Keratinocyte (primary cell): Measurements from ENCODE around the gene CDC42EP1. TPM values are rescaled to one million over a fixed set of nuclear protein-coding genes. Genes with fewer than 3 reads are reported as not detected.

Experiments used
- DNase-seq: peaks from one replicate; pipeline ENCODE4 v3.0.0-alpha.2; 2011; ENCODE audit warnings: low read depth, missing footprints, low spot score
- FAIRE-seq: peaks from 2 replicates; lab custom pipeline; 2011; peaks lifted over from hg19 to GRCh38; lab: Jason Lieb, UNC
- H2AFZ ChIP-seq: 2 replicates; pipeline ENCODE4 v1.6.0; 2012; ENCODE audit warnings: low read length, control low read depth, inconsistent platforms; ENCODE audit not compliant: control insufficient read depth
- H3K27ac ChIP-seq: 2 replicates; pipeline ENCODE4 v1.5.1; 2011; ENCODE audit warnings: low read length; ENCODE audit not compliant: control insufficient read depth, insufficient read depth
- H3K27me3 ChIP-seq: 3 replicates; pipeline ENCODE4 v1.6.0; 2011; ENCODE audit warnings: low read length; ENCODE audit not compliant: control insufficient read depth, insufficient read depth; ENCODE audit errors: extremely low read depth
- H3K36me3 ChIP-seq, 2 experiments: 2 replicates in 1 of 2; 3 replicates in 1 of 2; pipeline ENCODE4 v1.5.1; 2011; ENCODE audit warnings: low read length in 2 of 2, mild to moderate bottlenecking in 1 of 2; ENCODE audit not compliant: control insufficient read depth in 2 of 2, insufficient read depth in 2 of 2; ENCODE audit errors: extremely low read depth in 1 of 2
- H3K4me1 ChIP-seq: 3 replicates; pipeline ENCODE4 v1.5.1; 2011; ENCODE audit warnings: low read length; ENCODE audit not compliant: control insufficient read depth, insufficient read depth; ENCODE audit errors: extremely low read depth
- H3K4me2 ChIP-seq: 3 replicates; pipeline ENCODE4 v1.6.0; 2011; ENCODE audit warnings: low read depth, low read length; ENCODE audit not compliant: control insufficient read depth, insufficient read depth; ENCODE audit errors: extremely low read depth
- H3K4me3 ChIP-seq, 3 experiments: fragments of 200-600 bp in 1 of 3; sonication (generic) in 1 of 3; 2 replicates in 2 of 3; 3 replicates in 1 of 3; pipeline ENCODE4 v1.5.1; 2011 to 2016; ENCODE audit warnings: low read length in 3 of 3, mild to moderate bottlenecking in 3 of 3, control low read depth in 2 of 3, inconsistent platforms in 1 of 3, low read depth in 1 of 3, mixed read lengths in 1 of 3, mixed run types in 1 of 3, moderate library complexity in 1 of 3; ENCODE audit not compliant: control insufficient read depth in 2 of 3, insufficient read depth in 2 of 3; ENCODE audit errors: extremely low read depth in 1 of 3
- H3K79me2 ChIP-seq: 2 replicates; pipeline ENCODE4 v1.6.0; 2012; ENCODE audit warnings: low read length; ENCODE audit not compliant: control insufficient read depth, insufficient read depth
- H3K9ac ChIP-seq: 3 replicates; pipeline ENCODE4 v1.6.0; 2011; ENCODE audit warnings: low read length; ENCODE audit not compliant: control insufficient read depth, insufficient read depth; ENCODE audit errors: extremely low read depth
- H3K9me1 ChIP-seq: 3 replicates; pipeline ENCODE4 v1.6.0; 2011; ENCODE audit warnings: low read length; ENCODE audit not compliant: control insufficient read depth, insufficient read depth; ENCODE audit errors: extremely low read depth
- H3K9me3 ChIP-seq: 2 replicates; pipeline ENCODE4 v1.5.1; 2012; ENCODE audit warnings: low read depth, low read length; ENCODE audit not compliant: control insufficient read depth
- H4K20me1 ChIP-seq: 3 replicates; pipeline ENCODE4 v1.6.0; 2011; ENCODE audit warnings: low read length; ENCODE audit not compliant: control insufficient read depth, insufficient read depth; ENCODE audit errors: extremely low read depth
- CTCF ChIP-seq, 3 experiments: IDR thresholded peaks in 1 of 3; conservative IDR thresholded peaks in 1 of 3; optimal IDR thresholded peaks in 1 of 3; 2 replicates in 2 of 3; 3 replicates in 1 of 3; pipeline versions ENCODE3 to v1.5.1; 2011; ENCODE audit warnings: low read length in 3 of 3, mild to moderate bottlenecking in 3 of 3, moderate library complexity in 2 of 3, control low read depth in 1 of 3, inconsistent platforms in 1 of 3; ENCODE audit not compliant: insufficient read depth in 2 of 3; ENCODE audit errors: extremely low read depth in 1 of 3
- EZH2 ChIP-seq: IDR thresholded peaks from one replicate; pipeline ENCODE4 v1.6.1; 2012; ENCODE audit warnings: inconsistent platforms, mild to moderate bottlenecking, low read length, moderate library complexity
- dilution Hi-C: fragments of 300-500 bp; cut with MboI; formaldehyde crosslinking; loops from one replicate; pipeline ENCODE4 v1.7.0; 2020; ENCODE audit warnings: low sequenced_read_pairs; ENCODE audit not compliant: extremely low pct_ligation_motif_present
- polyA plus RNA-seq, 5 experiments: library from polyadenylated mRNA; depleted of rRNA in 3 of 5; stranded (reverse) in 3 of 5; stranded (forward) in 1 of 5; unstranded in 1 of 5; fragments of >200 nt; gene quantifications; 1 replicate in 1 of 5; 2 replicates in 3 of 5; 3 replicates in 1 of 5; pipeline versions ENCODE4 v1.2.1 to v1.2.3, GENCODE V29; 2011 to 2012; ENCODE audit warnings: missing spikeins in 2 of 5, low read depth in 1 of 5, low replicate concordance in 1 of 5

CDC42EP1 gene
- polyA plus RNA-seq, 1 donor (not counting 4 experiments of a cell fraction or from before 2014, with no cell fraction given), result 10.5 TPM

GRCh38 chr22:37570661-37570976 lies 10.3 kb downstream of the CDC42EP1 start:
- Histone ChIP-seq H3K4me2 (no peak overlapping the region), H2AFZ (no peak overlapping the region), H4K20me1 (peaks cover 40% of the 10 kb centered on the region), H3K36me3 (peaks cover 21 to 24% of the 10 kb centered on the region in 2 experiments), H3K9me1 (no peaks in the 10 kb centered on the region), H3K9me3 (no peaks in the 10 kb centered on the region), H3K27ac (no peak overlapping the region), H3K4me1 (peaks cover 37% of the 10 kb centered on the region), H3K4me3 (no peak overlapping the region), H3K79me2 (peaks cover 14% of the 10 kb centered on the region), H3K9ac (no peak overlapping the region), H3K27me3 (no peaks in the 10 kb centered on the region)
- FAIRE-seq, result no peak
- TF ChIP-seq CTCF (optimal IDR thresholded peaks at IDR 0.05 in 1 of 3, IDR thresholded peaks at IDR 0.05 in 1 of 3, conservative IDR thresholded peaks at IDR 0.05 in 1 of 3; ENCODE audit: extremely low read depth in 1 of 3, insufficient read depth in 2 of 3, low read length in 3 of 3) (no peak), EZH2 (no peak)
- dilution Hi-C loops, result no loop called here
- no peak for DNase-seq

- Histone ChIP-seq H3K36me3 (peaks cover 15 to 19% of the 10 kb centered on the region in 2 experiments), H3K9me3 (no peaks in the 10 kb centered on the region), H4K20me1 (peaks cover 32% of the 10 kb centered on the region), H3K4me3 (no peak overlapping the region), H3K9ac (no peak overlapping the region), H3K27ac (no peak overlapping the region), H3K27me3 (no peaks in the 10 kb centered on the region), H3K4me1 (peaks cover 29% of the 10 kb centered on the region), H3K9me1 (no peaks in the 10 kb centered on the region), H3K4me2 (no peak overlapping the region), H3K79me2 (peaks cover 6% of the 10 kb centered on the region), H2AFZ (no peak overlapping the region)
- FAIRE-seq, result no peak
- DNase-seq, result no peak
- TF ChIP-seq CTCF (optimal IDR thresholded peaks at IDR 0.05 in 1 of 3, IDR thresholded peaks at IDR 0.05 in 1 of 3, conservative IDR thresholded peaks at IDR 0.05 in 1 of 3; ENCODE audit: extremely low read depth in 1 of 3, insufficient read depth in 2 of 3, low read length in 3 of 3) (peak in 2 of 3 experiments; percentile 13 to 20), EZH2 (no peak)
- dilution Hi-C loops, result no loop called here
Measured at GRCh38 chr22:37571258-37571991, 11.1 kb downstream of the CDC42EP1 start.
